Neural cell (in vitro differentiated cells): ENCODE data around the gene GDPD3. TPM values are rescaled to one million over a fixed set of nuclear protein-coding genes. Genes with fewer than 3 reads are reported as not detected.

Experiments used
- H2AFZ ChIP-seq: fragments of 200-600, 300-800 bp; sonication (generic), shearing (Covaris generic); 2 replicates; pipeline ENCODE4 v1.6.0; 2014; ENCODE audit warnings: low read depth, mild to moderate bottlenecking, antibody characterized with exemption, low read length, moderate library complexity
- H3F3A ChIP-seq: fragments of 200-600 bp; shearing (Covaris generic); 2 replicates; pipeline ENCODE4 v1.6.1; 2016; ENCODE audit warnings: mild to moderate bottlenecking, moderate library complexity, mixed read lengths, antibody characterized with exemption, low read length; ENCODE audit not compliant: insufficient read depth, poor library complexity, severe bottlenecking
- H3K27ac ChIP-seq: fragments of 200-600, 300-800 bp; sonication (generic), shearing (Covaris generic); 2 replicates; pipeline ENCODE4 v1.5.1; 2014; ENCODE audit warnings: mild to moderate bottlenecking, low read length, moderate library complexity
- H3K27me3 ChIP-seq: fragments of 300-800, 200-600 bp; sonication (generic), shearing (Covaris generic); 2 replicates; pipeline ENCODE4 v1.6.0; 2014; ENCODE audit warnings: mild to moderate bottlenecking, low read depth, low read length, moderate library complexity; ENCODE audit not compliant: insufficient read depth
- H3K36me3 ChIP-seq: fragments of 300-800, 200-600 bp; sonication (generic), shearing (Covaris generic); 2 replicates; pipeline ENCODE4 v1.5.1; 2014; ENCODE audit warnings: mild to moderate bottlenecking, antibody characterized with exemption, low read length, moderate library complexity; ENCODE audit not compliant: insufficient read depth
- H3K4me2 ChIP-seq: fragments of 300-800, 200-600 bp; sonication (generic), shearing (Covaris generic); 2 replicates; pipeline ENCODE4 v1.6.0; 2014; ENCODE audit warnings: mild to moderate bottlenecking, low read length
- H3K4me3 ChIP-seq: fragments of 300-800, 200-600 bp; sonication (generic), shearing (Covaris generic); 2 replicates; pipeline ENCODE4 v1.5.1; 2014; ENCODE audit warnings: mild to moderate bottlenecking, low read length, moderate library complexity
- H3K79me2 ChIP-seq: fragments of 200-600 bp; shearing (Covaris generic); replicated peaks from 2 replicates; pipeline ENCODE4 v1.6.0; 2014; ENCODE audit warnings: mild to moderate bottlenecking, low read length, moderate library complexity; ENCODE audit not compliant: insufficient read depth
- H3K9ac ChIP-seq: fragments of 300-800, 200-600 bp; sonication (generic), shearing (Covaris generic); 2 replicates; pipeline ENCODE4 v1.6.1; 2016; ENCODE audit warnings: mild to moderate bottlenecking, low read length, mixed read lengths
- H3K9me2 ChIP-seq: fragments of 200-600 bp; shearing (Covaris generic); 2 replicates; pipeline ENCODE4 v1.6.1; 2016; ENCODE audit warnings: mild to moderate bottlenecking, low read length, mixed read lengths; ENCODE audit not compliant: insufficient read depth
- H3K9me3 ChIP-seq: fragments of 200-600, 300-800 bp; sonication (generic), shearing (Covaris generic); 2 replicates; pipeline ENCODE4 v1.6.1; 2016; ENCODE audit warnings: mild to moderate bottlenecking, mixed run types, low read length, moderate library complexity, mixed read lengths
- H4K20me1 ChIP-seq: fragments of 200-600 bp; shearing (Covaris generic); 2 replicates; pipeline ENCODE4 v1.6.1; 2016; ENCODE audit warnings: mild to moderate bottlenecking, mixed run types; ENCODE audit not compliant: insufficient read depth
- CTCF ChIP-seq: fragments of 450-650 bp; IDR thresholded peaks from 2 replicates; pipeline ENCODE4 v1.5.1; 2014; ENCODE audit warnings: antibody characterized with exemption, mild to moderate bottlenecking, moderate library complexity; ENCODE audit not compliant: poor library complexity, severe bottlenecking
- EP300 ChIP-seq: fragments of 450-650 bp; conservative IDR thresholded peaks from 2 replicates; pipeline ENCODE4 v1.6.1; 2014; ENCODE audit warnings: antibody characterized with exemption, mild to moderate bottlenecking, moderate library complexity; ENCODE audit not compliant: poor library complexity, severe bottlenecking
- EZH2 ChIP-seq: fragments of 200-600, 300-800 bp; shearing (Covaris generic), sonication (generic); IDR thresholded peaks from 2 replicates; pipeline ENCODE4 v1.6.1; 2014; ENCODE audit warnings: antibody characterized with exemption, low read length, borderline replicate concordance, mild to moderate bottlenecking; ENCODE audit not compliant: insufficient read depth, poor library complexity, severe bottlenecking
- MXI1 ChIP-seq: fragments of 450-650 bp; conservative IDR thresholded peaks from 2 replicates; pipeline ENCODE4 v1.6.1; 2014; ENCODE audit warnings: antibody characterized with exemption, mild to moderate bottlenecking; ENCODE audit not compliant: poor library complexity, severe bottlenecking
- POLR2AphosphoS5 ChIP-seq: IDR thresholded peaks from 2 replicates; pipeline ENCODE4 v1.6.1; 2012
- RAD21 ChIP-seq: fragments of 450-650 bp; conservative IDR thresholded peaks from 2 replicates; pipeline ENCODE4 v1.6.1; 2014; ENCODE audit warnings: antibody characterized with exemption, mild to moderate bottlenecking, moderate library complexity
- REST ChIP-seq: IDR thresholded peaks from 2 replicates; pipeline ENCODE4 v1.6.1; 2012; ENCODE audit warnings: borderline replicate concordance
- SMC3 ChIP-seq: fragments of 450-650 bp; conservative IDR thresholded peaks from 2 replicates; pipeline ENCODE4 v1.6.1; 2014; ENCODE audit warnings: antibody characterized with exemption, mild to moderate bottlenecking, moderate library complexity; ENCODE audit not compliant: poor library complexity
- TAF1 ChIP-seq: IDR thresholded peaks from 2 replicates; pipeline ENCODE4 v1.6.1; 2012; ENCODE audit warnings: low read depth
- polyA plus RNA-seq: library from polyadenylated mRNA; depleted of rRNA; stranded (reverse); fragments of >200 nt; gene quantifications from 2 replicates; pipeline ENCODE4 v1.2.3, GENCODE V29; 2014

GDPD3 gene
- polyA plus RNA-seq, 1 donor from 2014 or later: 2.7 TPM

- Histone ChIP-seq H3K9me3 (no peaks in the 10 kb centered on the region), H2AFZ (no peak overlapping the region), H4K20me1 (no peaks in the 10 kb centered on the region), H3K27ac (no peak overlapping the region), H3K9ac (no peak overlapping the region), H3K4me2 (no peak overlapping the region), H3K4me3 (no peak overlapping the region), H3K36me3 (peaks cover under 1% of the 10 kb centered on the region), H3K27me3 (no peaks in the 10 kb centered on the region), H3K79me2 (no peaks in the 10 kb centered on the region), H3F3A (no peaks in the 10 kb centered on the region), H3K9me2 (no peaks in the 10 kb centered on the region)
- TF ChIP-seq TAF1: no peak
- no peak for TF ChIP-seq MXI1
- no peak for TF ChIP-seq EP300
- no peak for TF ChIP-seq REST
- no peak for TF ChIP-seq RAD21
- TF ChIP-seq CTCF: no peak
- TF ChIP-seq SMC3: no peak
These were observed 22.6 kb downstream of the GDPD3 start for GRCh38 chr16:30090610-30091331.

- Histone ChIP-seq H3K36me3 (peaks cover 5% of the 10 kb centered on the region), H3K27me3 (no peaks in the 10 kb centered on the region), H3K9ac (no peak overlapping the region), H4K20me1 (no peaks in the 10 kb centered on the region), H3K4me3 (no peak overlapping the region), H3K27ac (no peak overlapping the region), H3F3A (no peaks in the 10 kb centered on the region), H3K9me3 (no peaks in the 10 kb centered on the region), H3K9me2 (no peaks in the 10 kb centered on the region), H3K79me2 (no peaks in the 10 kb centered on the region), H2AFZ (no peak overlapping the region), H3K4me2 (no peak overlapping the region)
- TF ChIP-seq EZH2 (no peak), EP300 (no peak), MXI1 (no peak), POLR2AphosphoS5 (no peak), RAD21 (no peak), REST (no peak), TAF1 (no peak), SMC3 (no peak), CTCF (no peak)
These were observed 24.3 kb downstream of the GDPD3 start for GRCh38 chr16:30088832-30089624.
